ENCODE results near the gene CCM2. TPM values are rescaled to one million over a fixed set of nuclear protein-coding genes. Genes with fewer than 3 reads are reported as not detected.

CCM2 gene
- total RNA-seq, 1 donor from 2014 or later, result 34.1 TPM

GRCh38 chr7:45088821-45089340 is 88.9 kb downstream of the CCM2 start, which contains the start of gene NACAD:
Gene NACAD (minus strand): TSS chr7:45088969. CDS start chr7:45088894, 75 bp downstream.
- H3K36me3 Mint-ChIP-seq, result no peaks in the 10 kb centered on the region
- peak in 1 of 2 experiments; percentile 52 for DNase-seq (ENCODE audit: low spot score in 2 of 2, unreplicated experiment in 2 of 2)
- TF ChIP-seq, protein P1, sequence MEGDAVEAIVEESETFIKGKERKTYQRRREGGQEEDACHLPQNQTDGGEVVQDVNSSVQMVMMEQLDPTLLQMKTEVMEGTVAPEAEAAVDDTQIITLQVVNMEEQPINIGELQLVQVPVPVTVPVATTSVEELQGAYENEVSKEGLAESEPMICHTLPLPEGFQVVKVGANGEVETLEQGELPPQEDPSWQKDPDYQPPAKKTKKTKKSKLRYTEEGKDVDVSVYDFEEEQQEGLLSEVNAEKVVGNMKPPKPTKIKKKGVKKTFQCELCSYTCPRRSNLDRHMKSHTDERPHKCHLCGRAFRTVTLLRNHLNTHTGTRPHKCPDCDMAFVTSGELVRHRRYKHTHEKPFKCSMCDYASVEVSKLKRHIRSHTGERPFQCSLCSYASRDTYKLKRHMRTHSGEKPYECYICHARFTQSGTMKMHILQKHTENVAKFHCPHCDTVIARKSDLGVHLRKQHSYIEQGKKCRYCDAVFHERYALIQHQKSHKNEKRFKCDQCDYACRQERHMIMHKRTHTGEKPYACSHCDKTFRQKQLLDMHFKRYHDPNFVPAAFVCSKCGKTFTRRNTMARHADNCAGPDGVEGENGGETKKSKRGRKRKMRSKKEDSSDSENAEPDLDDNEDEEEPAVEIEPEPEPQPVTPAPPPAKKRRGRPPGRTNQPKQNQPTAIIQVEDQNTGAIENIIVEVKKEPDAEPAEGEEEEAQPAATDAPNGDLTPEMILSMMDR (IDR thresholded peaks at IDR 0.05; ENCODE audit: unreplicated experiment), result no peak
- H3K27me3 Mint-ChIP-seq (ENCODE audit: low read depth), result peaks cover 31% of the 10 kb centered on the region
- peak within 1 kb of the TSS; percentile 71 for H3K4me3 Mint-ChIP-seq
- H3K9me3 Mint-ChIP-seq, result peaks cover 4% of the 10 kb centered on the region
- H3K27ac Mint-ChIP-seq, result no peak within 1 kb of the TSS
- H3K4me1 Mint-ChIP-seq, result peaks cover 2% of the 10 kb centered on the region

DNA sequence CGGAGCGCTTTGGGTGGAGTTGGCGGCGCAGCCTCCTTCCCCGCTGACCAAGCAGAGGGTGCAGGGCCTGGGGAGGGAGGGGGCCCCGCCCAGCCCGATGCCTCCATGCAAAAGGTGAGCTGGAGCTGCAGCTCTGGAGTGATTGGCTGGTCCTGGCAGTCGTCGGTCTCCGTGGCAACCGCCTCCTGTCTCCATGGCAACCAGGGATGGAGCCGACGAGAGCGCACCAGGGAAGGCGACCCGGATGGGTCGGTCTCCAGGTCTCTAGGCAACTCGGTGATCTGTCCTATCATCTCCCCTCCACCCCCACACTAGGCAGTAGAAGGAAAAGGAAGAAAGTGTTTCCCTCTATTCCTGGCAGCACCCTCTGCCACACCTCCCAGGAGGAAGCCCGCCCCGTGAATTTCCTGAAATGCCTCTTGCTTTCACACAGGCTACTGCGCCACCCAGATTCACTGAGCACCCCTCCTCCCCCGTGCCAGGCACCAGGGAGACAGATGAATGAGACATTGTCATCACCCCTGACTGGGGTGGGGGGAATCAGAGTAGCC is 89.4 kb downstream of the CCM2 start:
- peak in 1 of 2 experiments; percentile 76 for DNase-seq (ENCODE audit: low spot score in 2 of 2, unreplicated experiment in 2 of 2)

GRCh38 chr7:45092100-45092930 is 92.3 kb downstream of the CCM2 start:
- no peaks in the 10 kb centered on the region for H3K36me3 Mint-ChIP-seq
- no peak for DNase-seq (ENCODE audit: low spot score in 2 of 2, unreplicated experiment in 2 of 2)
- H3K9me3 Mint-ChIP-seq, result peaks cover 4% of the 10 kb centered on the region
- no peak overlapping the region for H3K4me3 Mint-ChIP-seq
- no peaks in the 10 kb centered on the region for H3K4me1 Mint-ChIP-seq
- TF ChIP-seq, protein P1 (IDR thresholded peaks at IDR 0.05; ENCODE audit: unreplicated experiment), result no peak
- H3K27me3 Mint-ChIP-seq (ENCODE audit: low read depth), result peaks cover 31% of the 10 kb centered on the region
- H3K27ac Mint-ChIP-seq, result no peak overlapping the region

More for the DNA sequence above, 89.4 kb downstream of the CCM2 start:
- peaks cover 31% of the 10 kb centered on the region for H3K27me3 Mint-ChIP-seq (ENCODE audit: low read depth)
- H3K9me3 Mint-ChIP-seq, result peaks cover 4% of the 10 kb centered on the region
- no peak overlapping the region for H3K27ac Mint-ChIP-seq
- no peaks in the 10 kb centered on the region for H3K36me3 Mint-ChIP-seq
- H3K4me1 Mint-ChIP-seq, result peaks cover 2% of the 10 kb centered on the region
- peak overlapping the region; percentile 71 for H3K4me3 Mint-ChIP-seq
- TF ChIP-seq, protein P1 (IDR thresholded peaks at IDR 0.05; ENCODE audit: unreplicated experiment), result no peak

GRCh38 chr7:45092931-45093235 is 92.9 kb downstream of the CCM2 start:
- DNase-seq (ENCODE audit: low spot score in 2 of 2, unreplicated experiment in 2 of 2), result no peak
- Mint-ChIP-seq H3K36me3 (no peaks in the 10 kb centered on the region), H3K27ac (no peak overlapping the region), H3K9me3 (peaks cover 4% of the 10 kb centered on the region), H3K4me1 (no peaks in the 10 kb centered on the region), H3K4me3 (no peak overlapping the region), H3K27me3 (ENCODE audit: low read depth) (peaks cover 30% of the 10 kb centered on the region)
- TF ChIP-seq, protein P1 (IDR thresholded peaks at IDR 0.05; ENCODE audit: unreplicated experiment), result no peak

DNA sequence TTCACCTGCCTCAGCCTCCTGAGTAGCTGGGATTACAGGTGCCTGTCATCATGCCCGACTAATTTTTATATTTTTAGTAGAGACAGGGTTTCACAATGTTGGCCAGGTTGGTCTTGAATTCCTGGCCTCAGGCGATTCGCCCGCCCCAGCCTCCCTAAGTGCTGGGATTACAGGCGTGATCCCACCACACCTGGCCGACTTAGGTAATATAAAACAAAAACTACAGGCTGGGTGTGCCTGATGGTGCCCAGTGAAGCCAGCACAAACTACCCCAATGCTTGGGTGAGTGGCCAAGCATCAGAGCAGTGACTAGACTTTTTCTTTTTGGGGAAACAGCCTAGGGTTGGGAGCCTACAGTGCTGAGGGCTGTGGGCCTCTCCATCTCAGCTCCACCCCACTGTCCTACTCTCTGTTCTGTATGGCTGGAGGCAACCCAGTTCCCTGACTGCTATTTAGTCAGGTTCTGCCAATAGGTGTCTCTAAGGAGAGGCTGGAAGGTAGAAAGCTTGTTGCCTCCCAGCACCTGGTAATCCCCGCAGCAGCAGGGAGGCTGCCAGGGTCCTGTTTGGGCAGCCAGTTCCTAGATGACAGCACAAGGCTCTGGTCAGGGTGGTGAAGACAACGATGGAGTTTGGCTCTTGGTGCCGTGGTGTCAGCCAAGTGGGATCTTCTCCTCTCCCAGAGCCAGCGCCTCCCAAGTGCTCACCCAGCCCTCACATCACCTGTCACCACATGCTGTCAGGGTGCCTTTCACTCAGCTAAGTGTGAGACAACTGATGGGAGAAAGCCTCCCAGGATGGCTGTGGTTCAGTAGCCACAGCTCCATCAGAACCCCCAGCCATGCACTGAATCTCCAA is 99.2 kb downstream of the CCM2 start:
- DNase-seq (ENCODE audit: low spot score in 2 of 2, unreplicated experiment in 2 of 2), result no peak
- no peaks in the 10 kb centered on the region for H3K27me3 Mint-ChIP-seq (ENCODE audit: low read depth)
- H3K36me3 Mint-ChIP-seq, result peaks cover 5% of the 10 kb centered on the region
- H3K27ac Mint-ChIP-seq, result no peak overlapping the region
- H3K4me3 Mint-ChIP-seq, result no peak overlapping the region
- H3K4me1 Mint-ChIP-seq, result no peaks in the 10 kb centered on the region
- TF ChIP-seq, protein P1 (IDR thresholded peaks at IDR 0.05; ENCODE audit: unreplicated experiment), result no peak
- no peaks in the 10 kb centered on the region for H3K9me3 Mint-ChIP-seq
